A549 (cell line): ENCODE results near the gene CKMT2.

ENCODE experiments used
- CTCF ChIP-seq: fragments of >200 bp; sonication (Bioruptor Twin); formaldehyde crosslinking; IDR thresholded peaks from 3 replicates; pipeline ENCODE4 v1.5.1; 2016
- E2F6 ChIP-seq: IDR thresholded peaks from 2 replicates; pipeline ENCODE4 v1.6.1; 2012; ENCODE audit warnings: low read depth, borderline replicate concordance
- EP300 ChIP-seq, 2 experiments: fragments of >200 bp; sonication (Bioruptor Twin); formaldehyde crosslinking; IDR thresholded peaks; 2 replicates in 1 of 2; 3 replicates in 1 of 2; pipeline ENCODE4 v1.6.1; 2016 to 2017
- PHF8 ChIP-seq: fragments of 200-600 bp; sonication (generic); IDR thresholded peaks from 2 replicates; pipeline ENCODE4 v1.6.1; 2016; ENCODE audit warnings: low read depth, mild to moderate bottlenecking, antibody characterized with exemption, moderate library complexity, borderline replicate concordance
- POLR2A ChIP-seq: IDR thresholded peaks from 2 replicates; pipeline ENCODE4 v1.6.1; 2012; ENCODE audit warnings: mild to moderate bottlenecking, low read length
- RAD21 ChIP-seq, 2 experiments: fragments of >200 bp in 1 of 2; sonication (Bioruptor Twin) in 1 of 2; formaldehyde crosslinking in 1 of 2; IDR thresholded peaks in 1 of 2; conservative IDR thresholded peaks in 1 of 2; 2 replicates in 1 of 2; 3 replicates in 1 of 2; pipeline ENCODE4 v1.6.1; 2012 to 2018; ENCODE audit warnings: inconsistent platforms in 1 of 2

DNA sequence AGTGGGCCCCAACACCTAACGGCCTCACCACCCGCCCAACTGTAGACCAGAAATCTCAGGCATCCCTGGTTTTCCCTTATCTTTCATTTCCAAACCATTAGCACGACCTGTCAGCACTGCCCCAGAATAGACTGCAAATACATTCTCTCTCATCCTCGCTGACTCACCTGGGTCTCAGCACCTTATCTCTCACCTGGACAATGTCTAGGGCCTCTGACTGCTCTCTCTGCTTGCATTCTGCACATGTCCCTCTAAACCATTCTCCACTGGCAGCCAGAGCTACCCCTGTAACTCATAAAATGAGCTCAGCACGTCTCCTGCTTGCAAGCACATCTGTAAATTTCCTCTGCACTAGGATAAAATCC is 12.7 kb downstream of the CKMT2 start:
- TF ChIP-seq RAD21 (conservative IDR thresholded peaks at IDR 0.05 in 1 of 2, IDR thresholded peaks at IDR 0.05 in 1 of 2) (no peak), CTCF (no peak), POLR2A (no peak), PHF8 (no peak), E2F6 (no peak), EP300 (IDR thresholded peaks at IDR 0.05) (no peak)
